ENCODE results near the gene SLC24A2.

DNA sequence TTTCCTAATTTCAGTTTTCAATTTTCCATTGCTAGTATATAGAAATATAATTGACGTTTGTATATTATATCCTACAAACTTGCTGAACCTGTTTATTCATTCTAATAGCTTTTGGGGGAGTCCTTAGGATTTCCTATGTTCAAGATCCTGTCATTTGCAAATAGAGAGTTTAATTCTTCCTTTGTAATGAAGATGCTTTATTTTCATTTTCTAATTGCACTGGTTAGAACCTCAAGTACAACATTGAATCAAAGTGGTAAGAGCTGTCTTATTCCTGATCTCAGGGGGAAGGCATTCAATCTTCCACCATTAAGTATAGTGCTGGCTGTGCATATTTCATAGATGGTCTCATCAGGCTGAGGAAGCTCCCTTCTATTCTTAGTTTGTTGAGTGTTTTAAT lies 15.6 kb upstream of the SLC24A2 start:
- TF ChIP-seq SUZ12 (IDR thresholded peaks at IDR 0.05; ENCODE audit: extremely low read depth, insufficient read depth, insufficient read length) (no peak), YY1 (IDR thresholded peaks at IDR 0.05; ENCODE audit: insufficient read depth, insufficient read length) (no peak), ZNF274 (IDR thresholded peaks at IDR 0.05; ENCODE audit: low read depth, low read length) (no peak)
